GM21786 (cell line): Measurements from ENCODE around the gene C1GALT1C1L.
A peak's percentile ranks its signal among the peaks of the same experiment; 100 is the strongest.
"Not testable (repeated sequence)": the region's sequence is repeated elsewhere in the genome, so short reads cannot be mapped to it uniquely, and the experiment has no call there.

Source experiments
- ATAC-seq: cut with Tn5 transposase; IDR thresholded peaks from one replicate; pipeline ENCODE4 v1.9.1; 2021; ENCODE audit not compliant: unreplicated experiment

C1GALT1C1L gene

GRCh38 chr2:43657241-43657640, 19.0 kb downstream of the C1GALT1C1L start:
- ATAC-seq: no peak

GRCh38 chr2:43653506-43653905, 22.7 kb downstream of the C1GALT1C1L start:
- no peak for ATAC-seq

- no peak for ATAC-seq
These were observed 27.1 kb downstream of the C1GALT1C1L start for GRCh38 chr2:43648994-43649701.

- ATAC-seq: no peak
These were observed 32.5 kb downstream of the C1GALT1C1L start for GRCh38 chr2:43643680-43644079.

GRCh38 chr2:43642363-43642762, 33.9 kb downstream of the C1GALT1C1L start:
- no peak for ATAC-seq

GRCh38 chr2:43637030-43637803, 39.0 kb downstream of the C1GALT1C1L start, which contains the start of gene PLEKHH2:
Gene PLEKHH2, plus strand, starts transcription at chr2:43637260. Its CDS starts 7,414 bp downstream, at chr2:43644674.
- peak; percentile 99 for ATAC-seq

- ATAC-seq: peak; percentile 10
These were observed 39.6 kb downstream of the C1GALT1C1L start for GRCh38 chr2:43636621-43637020.

GRCh38 chr2:43636153-43636552, 40.1 kb downstream of the C1GALT1C1L start:
- not testable (repeated sequence) for ATAC-seq

- no peak for ATAC-seq
These were observed 41.5 kb downstream of the C1GALT1C1L start for GRCh38 chr2:43634604-43635306.

GRCh38 chr2:43631618-43632317, 44.5 kb downstream of the C1GALT1C1L start:
- no peak for ATAC-seq
